Caco-2 (cell line): ENCODE data around the gene POTEM. TPM values are rescaled to one million over a fixed set of nuclear protein-coding genes. Genes with fewer than 3 reads are reported as not detected.
"Not testable (repeated sequence)": the region's sequence is repeated elsewhere in the genome, so short reads cannot be mapped to it uniquely, and the experiment has no call there.

ENCODE experiments used
- Bru-seq: library from RNA; stranded (reverse); fragments of 400-500 nt; gene quantifications from one replicate; lab custom pipeline; 2021; lab: Mats Ljungman, UMichigan
- BruChase-seq, 2 experiments: library from RNA; stranded (reverse); fragments of 400-500 nt; gene quantifications; one replicate each; lab custom pipeline; 2021; lab: Mats Ljungman, UMichigan
- BruUV-seq: library from RNA; stranded (reverse); fragments of 400-500 nt; replicated peaks from 2 replicates; lab custom pipeline; 2021; lab: Mats Ljungman, UMichigan
- CTCF ChIA-PET: fragments of 300-600 bp; sonication (Branson Sonifier 250); formaldehyde crosslinking; loops from one replicate; lab custom pipeline; 2022; ENCODE audit warnings: antibody characterized with exemption; lab: Charles Lee
- POLR2A ChIA-PET: fragments of 300-600 bp; sonication (Branson Sonifier 250); formaldehyde crosslinking; loops from one replicate; lab custom pipeline; 2022; ENCODE audit warnings: antibody characterized with exemption; lab: Charles Lee
- DNase-seq, 2 experiments: peaks; one replicate each; pipeline versions ENCODE4 v3.0.0 to v3.0.0-alpha.2; 2020 to 2022
- H3K27me3 ChIP-seq: replicated peaks from 2 replicates; pipeline ENCODE4 v1.6.0; 2011; ENCODE audit warnings: low read length; ENCODE audit not compliant: control insufficient read depth, insufficient read depth
- H3K36me3 ChIP-seq: 2 replicates; pipeline ENCODE4 v1.5.1; 2011; ENCODE audit warnings: low read length; ENCODE audit not compliant: control insufficient read depth, insufficient read depth
- H3K4me1 ChIP-seq: fragments of 250-450 bp; sonication (Bioruptor Pico); 2 replicates; pipeline ENCODE4 v1.5.1; 2020; ENCODE audit warnings: mild to moderate bottlenecking
- H3K4me3 ChIP-seq: 2 replicates; pipeline ENCODE4 v1.5.1; 2011; ENCODE audit warnings: low read depth, mild to moderate bottlenecking, control low read depth, low read length
- H3K9me3 ChIP-seq: fragments of 250-450 bp; sonication (Bioruptor Pico); 2 replicates; pipeline ENCODE4 v1.5.1; 2020; ENCODE audit warnings: mild to moderate bottlenecking, moderate library complexity
- H3K27ac Mint-ChIP-seq: one replicate; pipeline ENCODE4 v1.8.0; 2022; ENCODE audit warnings: mixed read lengths; ENCODE audit not compliant: unreplicated experiment
- H3K27me3 Mint-ChIP-seq: one replicate; pipeline ENCODE4 v1.8.0; 2022; ENCODE audit warnings: mixed read lengths; ENCODE audit not compliant: insufficient read depth, unreplicated experiment
- H3K36me3 Mint-ChIP-seq: one replicate; pipeline ENCODE4 v1.8.0; 2022; ENCODE audit warnings: mild to moderate bottlenecking, mixed read lengths; ENCODE audit not compliant: insufficient read depth, unreplicated experiment
- H3K4me1 Mint-ChIP-seq: one replicate; pipeline ENCODE4 v1.8.0; 2022; ENCODE audit warnings: low read depth, mixed read lengths; ENCODE audit not compliant: unreplicated experiment
- H3K4me3 Mint-ChIP-seq: one replicate; pipeline ENCODE4 v1.8.0; 2022; ENCODE audit warnings: mild to moderate bottlenecking, moderate library complexity, mixed read lengths; ENCODE audit not compliant: unreplicated experiment
- H3K9me3 Mint-ChIP-seq: one replicate; pipeline ENCODE4 v1.8.0; 2022; ENCODE audit warnings: mixed read lengths; ENCODE audit not compliant: unreplicated experiment
- intact Hi-C: fragments of 100-400 bp; cut with micrococcal nuclease; formaldehyde crosslinking; loops from one replicate; pipeline ENCODE4 v1.10.0; 2022; ENCODE audit not compliant: unreplicated experiment
- long read RNA-seq: library from polyadenylated mRNA; stranded (forward); transcript quantifications from one replicate; pipeline ENCODE4 v2.0.0, GENCODE V29; 2022
- total RNA-seq: library from RNA; stranded (reverse); gene quantifications from 2 replicates; pipeline ENCODE4 v1.2.3, GENCODE V29; 2022

POTEM gene
- not detected in 2 replicates for total RNA-seq
- percentile 3 among the genes with signal in this experiment for Bru-seq, nascent RNA
- BruChase-seq, experiment 1, labeled RNA remaining after a 2-hour chase, result not detected
- BruChase-seq, experiment 2, labeled RNA remaining after a 6-hour chase, result percentile 6 among the genes with signal in this experiment
- long read RNA-seq, result 0 reads

- H3K27me3 Mint-ChIP-seq, POLR2A ChIA-PET, H3K9me3 ChIP-seq, CTCF ChIA-PET, H3K36me3 Mint-ChIP-seq, H3K27ac Mint-ChIP-seq, DNase-seq, H3K4me1 ChIP-seq, H3K4me1 Mint-ChIP-seq, H3K36me3 ChIP-seq, BruUV-seq, H3K27me3 ChIP-seq, H3K4me3 ChIP-seq, H3K4me3 Mint-ChIP-seq, H3K9me3 Mint-ChIP-seq, intact Hi-C loops: not testable (repeated sequence)
These were observed at the start of gene POTEM for GRCh38 chr14:18967134-18967533. POTEM (plus strand) TSS chr14:18967434; CDS start chr14:18967486, 52 bp downstream.

- H3K9me3 Mint-ChIP-seq, H3K36me3 Mint-ChIP-seq, H3K4me1 ChIP-seq, H3K4me3 Mint-ChIP-seq, H3K27me3 ChIP-seq, CTCF ChIA-PET, H3K9me3 ChIP-seq, POLR2A ChIA-PET, H3K4me3 ChIP-seq, H3K4me1 Mint-ChIP-seq, H3K27me3 Mint-ChIP-seq, H3K36me3 ChIP-seq, BruUV-seq, DNase-seq, H3K27ac Mint-ChIP-seq, intact Hi-C loops: not testable (repeated sequence)
These were observed 48.9 kb upstream of the POTEM start for GRCh38 chr14:18918345-18918744.

GRCh38 chr14:18920052-18920451, 47.2 kb upstream of the POTEM start:
- H3K9me3 ChIP-seq, BruUV-seq, H3K4me1 Mint-ChIP-seq, H3K36me3 ChIP-seq, H3K27me3 ChIP-seq, DNase-seq, H3K27ac Mint-ChIP-seq, POLR2A ChIA-PET, CTCF ChIA-PET, H3K4me3 ChIP-seq, H3K36me3 Mint-ChIP-seq, H3K4me3 Mint-ChIP-seq, H3K9me3 Mint-ChIP-seq, H3K27me3 Mint-ChIP-seq, H3K4me1 ChIP-seq, intact Hi-C loops: not testable (repeated sequence)

- CTCF ChIA-PET, BruUV-seq: not testable (repeated sequence)
These were observed 46.1 kb upstream of the POTEM start for GRCh38 chr14:18921055-18921701.

GRCh38 chr14:18936848-18937247, 30.4 kb upstream of the POTEM start:
- BruUV-seq, H3K27me3 Mint-ChIP-seq, H3K4me1 ChIP-seq, H3K4me1 Mint-ChIP-seq, H3K36me3 Mint-ChIP-seq, POLR2A ChIA-PET, intact Hi-C loops, H3K36me3 ChIP-seq, H3K9me3 Mint-ChIP-seq, CTCF ChIA-PET, H3K4me3 Mint-ChIP-seq, H3K4me3 ChIP-seq, H3K9me3 ChIP-seq, H3K27ac Mint-ChIP-seq, H3K27me3 ChIP-seq: not testable (repeated sequence)
- DNase-seq, result peak; percentile 60 to 67

More at GRCh38 chr14:18921055-18921701, 46.1 kb upstream of the POTEM start:
- H3K9me3 ChIP-seq, H3K27ac Mint-ChIP-seq, H3K27me3 Mint-ChIP-seq, H3K36me3 ChIP-seq, H3K4me3 Mint-ChIP-seq, intact Hi-C loops, H3K4me3 ChIP-seq, POLR2A ChIA-PET, H3K27me3 ChIP-seq, H3K4me1 ChIP-seq, H3K9me3 Mint-ChIP-seq, H3K4me1 Mint-ChIP-seq, DNase-seq, H3K36me3 Mint-ChIP-seq: not testable (repeated sequence)

- POLR2A ChIA-PET, DNase-seq, H3K4me1 Mint-ChIP-seq, H3K27me3 Mint-ChIP-seq, CTCF ChIA-PET, BruUV-seq, H3K27ac Mint-ChIP-seq, H3K4me1 ChIP-seq, H3K36me3 ChIP-seq, H3K9me3 Mint-ChIP-seq, H3K4me3 Mint-ChIP-seq, H3K4me3 ChIP-seq, H3K27me3 ChIP-seq, intact Hi-C loops, H3K9me3 ChIP-seq, H3K36me3 Mint-ChIP-seq: not testable (repeated sequence)
These were observed 28.5 kb upstream of the POTEM start for GRCh38 chr14:18938733-18939132.

- H3K4me3 ChIP-seq, DNase-seq, H3K27ac Mint-ChIP-seq, BruUV-seq, intact Hi-C loops, H3K27me3 Mint-ChIP-seq, CTCF ChIA-PET, H3K36me3 ChIP-seq, H3K4me3 Mint-ChIP-seq, H3K4me1 Mint-ChIP-seq, H3K9me3 Mint-ChIP-seq, POLR2A ChIA-PET, H3K36me3 Mint-ChIP-seq, H3K9me3 ChIP-seq, H3K27me3 ChIP-seq, H3K4me1 ChIP-seq: not testable (repeated sequence)
These were observed 17.3 kb upstream of the POTEM start for GRCh38 chr14:18949939-18950338.
